Liver (tissue), 3 donors: Measurements from ENCODE around the gene NTNG2.

Source experiments
- CTCF ChIP-seq: fragments of 150-350 bp; IDR thresholded peaks from 2 replicates; pipeline ENCODE4 v1.5.1; 2017; ENCODE audit warnings: improper control_type of control experiment, low read depth, low read length; ENCODE audit not compliant: missing input control
- NR2F2 ChIP-seq: IDR thresholded peaks from 2 replicates; pipeline ENCODE4 v1.6.1; 2016; ENCODE audit warnings: antibody characterized with exemption
- TF ChIP-seq, protein P1 (sequence below): IDR thresholded peaks from 2 replicates; pipeline ENCODE4 v1.6.1; 2016; ENCODE audit warnings: antibody characterized with exemption
- donor health status: healthy.
- donor health status: healthy.

GRCh38 chr9:132239518-132239917 is 77.7 kb downstream of the NTNG2 start:
- no peak for TF ChIP-seq NR2F2
- TF ChIP-seq, protein P1, sequence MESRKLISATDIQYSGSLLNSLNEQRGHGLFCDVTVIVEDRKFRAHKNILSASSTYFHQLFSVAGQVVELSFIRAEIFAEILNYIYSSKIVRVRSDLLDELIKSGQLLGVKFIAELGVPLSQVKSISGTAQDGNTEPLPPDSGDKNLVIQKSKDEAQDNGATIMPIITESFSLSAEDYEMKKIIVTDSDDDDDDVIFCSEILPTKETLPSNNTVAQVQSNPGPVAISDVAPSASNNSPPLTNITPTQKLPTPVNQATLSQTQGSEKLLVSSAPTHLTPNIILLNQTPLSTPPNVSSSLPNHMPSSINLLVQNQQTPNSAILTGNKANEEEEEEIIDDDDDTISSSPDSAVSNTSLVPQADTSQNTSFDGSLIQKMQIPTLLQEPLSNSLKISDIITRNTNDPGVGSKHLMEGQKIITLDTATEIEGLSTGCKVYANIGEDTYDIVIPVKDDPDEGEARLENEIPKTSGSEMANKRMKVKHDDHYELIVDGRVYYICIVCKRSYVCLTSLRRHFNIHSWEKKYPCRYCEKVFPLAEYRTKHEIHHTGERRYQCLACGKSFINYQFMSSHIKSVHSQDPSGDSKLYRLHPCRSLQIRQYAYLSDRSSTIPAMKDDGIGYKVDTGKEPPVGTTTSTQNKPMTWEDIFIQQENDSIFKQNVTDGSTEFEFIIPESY, result no peak
- TF ChIP-seq CTCF, result no peak
